NCI-H1930 (cell line): ENCODE measurements around the gene FAHD2B.
"Not testable (repeated sequence)": the region's sequence is repeated elsewhere in the genome, so short reads cannot be mapped to it uniquely, and the experiment has no call there.

Experiments used
- DNase-seq, 2 experiments: peaks; one replicate each; lab custom pipeline; 2025; lab: John Stamatoyannopoulos, UW

The FAHD2B gene

GRCh38 chr2:97094772-97095611 is at the start of gene FAHD2B:
TSS of gene FAHD2B (minus strand) at chr2:97094882. CDS start at chr2:97091706, 3,176 bp downstream.
- peak; percentile 34 to 71 for DNase-seq

GRCh38 chr2:97144016-97144415 is 49.3 kb upstream of the FAHD2B start:
- DNase-seq, result not testable (repeated sequence)

- DNase-seq, result not testable (repeated sequence)
These were observed 34.4 kb upstream of the FAHD2B start for GRCh38 chr2:97129090-97129489.

- DNase-seq, result not testable (repeated sequence)
These were observed 19.2 kb upstream of the FAHD2B start for GRCh38 chr2:97113882-97114255.

- DNase-seq, result not testable (repeated sequence)
These were observed 18.6 kb upstream of the FAHD2B start, which contains the start of gene ANKRD36 for GRCh38 chr2:97113050-97113881. TSS of gene ANKRD36 (plus strand) at chr2:97113153. CDS start at chr2:97113740, 587 bp downstream.

- not testable (repeated sequence) for DNase-seq
These were observed 17.8 kb upstream of the FAHD2B start for GRCh38 chr2:97112320-97113049.

GRCh38 chr2:97111246-97111645 is 16.6 kb upstream of the FAHD2B start:
- DNase-seq, result not testable (repeated sequence)

GRCh38 chr2:97106878-97107277 is 12.2 kb upstream of the FAHD2B start:
- DNase-seq, result not testable (repeated sequence)

GRCh38 chr2:97098786-97099372 is 4.2 kb upstream of the FAHD2B start:
- not testable (repeated sequence) for DNase-seq

- no peak for DNase-seq
These were observed 979 bp upstream of the FAHD2B start for GRCh38 chr2:97095661-97096060.

GRCh38 chr2:97093983-97094771 is 505 bp downstream of the FAHD2B start:
- not testable (repeated sequence) for DNase-seq

- not testable (repeated sequence) for DNase-seq
These were observed 1.7 kb downstream of the FAHD2B start for GRCh38 chr2:97092946-97093345.

GRCh38 chr2:97088706-97089105 is 6.0 kb downstream of the FAHD2B start:
- not testable (repeated sequence) for DNase-seq

GRCh38 chr2:97085093-97085492 is 9.6 kb downstream of the FAHD2B start:
- DNase-seq, result not testable (repeated sequence)

GRCh38 chr2:97083516-97083915 is 11.2 kb downstream of the FAHD2B start:
- not testable (repeated sequence) for DNase-seq

GRCh38 chr2:97082206-97082605 is 12.5 kb downstream of the FAHD2B start:
- DNase-seq, result not testable (repeated sequence)

GRCh38 chr2:97080855-97081254 is 13.8 kb downstream of the FAHD2B start:
- not testable (repeated sequence) for DNase-seq

GRCh38 chr2:97077213-97077612 is 17.5 kb downstream of the FAHD2B start:
- not testable (repeated sequence) for DNase-seq

GRCh38 chr2:97070915-97071314 is 23.8 kb downstream of the FAHD2B start:
- not testable (repeated sequence) for DNase-seq

GRCh38 chr2:97068722-97069121 is 26.0 kb downstream of the FAHD2B start:
- DNase-seq, result not testable (repeated sequence)

GRCh38 chr2:97068074-97068473 is 26.6 kb downstream of the FAHD2B start:
- DNase-seq, result no peak
